ENCODE measurements around the gene FXN.

GRCh38 chr9:69141851-69142250 lies 106.3 kb downstream of the FXN start:
- TF ChIP-seq CTCF (IDR thresholded peaks at IDR 0.05) (no peak), POLR2A (IDR thresholded peaks at IDR 0.05) (no peak)

All from esophagus squamous epithelium (tissue), 4 donors.